K562 (cell line): ENCODE results near the gene THAP11. TPM values are rescaled to one million over a fixed set of nuclear protein-coding genes. Genes with fewer than 3 reads are reported as not detected.

Experiments used
- ARHGAP35 ChIP-seq: fragments of 450-650 bp; IDR thresholded peaks from 2 replicates; pipeline ENCODE4 v1.6.1; 2018; ENCODE audit not compliant: partially characterized antibody
- HNRNPUL1 ChIP-seq: fragments of 200-400 bp; formaldehyde crosslinking; IDR thresholded peaks from 2 replicates; pipeline ENCODE4 v1.6.1; 2017; ENCODE audit warnings: low read length
- MAFF ChIP-seq: IDR thresholded peaks from 2 replicates; pipeline ENCODE4 v1.6.1; 2012; ENCODE audit warnings: low read length, improper control_type of control experiment
- POLR2G ChIP-seq: fragments of 200-400 bp; formaldehyde crosslinking; IDR thresholded peaks from 2 replicates; pipeline ENCODE4 v1.6.1; 2017; ENCODE audit warnings: low read depth, mild to moderate bottlenecking, antibody characterized with exemption, low read length, moderate library complexity
- PTRF ChIP-seq: fragments of 450-650 bp; IDR thresholded peaks from 2 replicates; pipeline ENCODE4 v1.6.1; 2016; ENCODE audit warnings: mild to moderate bottlenecking, missing genetic modification characterization, missing compliant biosample characterization
- RAD21 ChIP-seq, 2 experiments: fragments of 250-450 bp in 1 of 2; fragments of 450-650 bp in 1 of 2; sonication (Bioruptor Pico) in 1 of 2; formaldehyde crosslinking in 1 of 2; IDR thresholded peaks in 1 of 2; conservative IDR thresholded peaks in 1 of 2; 2 replicates each; pipeline versions ENCODE4 v1.4.0 to v1.8.0; 2020 to 2022; ENCODE audit warnings: mild to moderate bottlenecking in 2 of 2, moderate library complexity in 1 of 2
- RAD51 ChIP-seq: fragments of 450-650 bp; IDR thresholded peaks from 2 replicates; pipeline ENCODE4 v1.7.1; 2016; ENCODE audit warnings: low read depth, mild to moderate bottlenecking, borderline replicate concordance
- SPI1 ChIP-seq: IDR thresholded peaks from 2 replicates; pipeline ENCODE4 v1.6.1; 2011; ENCODE audit warnings: low read depth, low read length, control low read depth, borderline replicate concordance
- ZKSCAN1 ChIP-seq: fragments of 150-350 bp; IDR thresholded peaks from 2 replicates; pipeline ENCODE4 v1.6.1; 2016; ENCODE audit warnings: low read depth, low read length
- ZNF133 ChIP-seq: fragments of 250-450 bp; sonication (Bioruptor Pico); IDR thresholded peaks from 2 replicates; pipeline ENCODE4 v1.4.0; 2020; ENCODE audit warnings: mild to moderate bottlenecking
- polyA plus RNA-seq, 8 experiments: library from polyadenylated mRNA; depleted of rRNA in 4 of 8; stranded (reverse) in 5 of 8; unstranded in 3 of 8; fragments of >200 nt; fragmentation: Nextera tagmentation in 2 of 8; fragmentation: Illumina TruSeq in 1 of 8; extraction: Ambion mirVana in 2 of 8; extraction: Trizol in 1 of 8; gene quantifications; 2 replicates each; pipeline versions ENCODE4 v1.2.1 to v1.2.3, GENCODE V29; 2011 to 2014; ENCODE audit warnings: inconsistent platforms in 1 of 8, missing spikeins in 1 of 8
- total RNA-seq, 7 experiments: library from RNA; depleted of rRNA in 6 of 7; stranded (reverse); fragments of >200 nt in 6 of 7; fragmentation: Illumina TruSeq in 2 of 7; extraction: Trizol in 2 of 7; gene quantifications; 2 replicates each; pipeline versions ENCODE4 v1.2.1 to v1.2.3, GENCODE V29; 2011 to 2021; ENCODE audit warnings: low replicate concordance in 1 of 7
- TF ChIP-seq, protein P1 (sequence below): fragments of 250-450 bp; sonication (Bioruptor Pico); IDR thresholded peaks from 2 replicates; pipeline ENCODE4 v1.5.0; 2022; ENCODE audit warnings: mild to moderate bottlenecking
- TF ChIP-seq, protein P2 (sequence below), 2 experiments: IDR thresholded peaks; 2 replicates each; pipeline ENCODE4 v1.6.1; 2012; ENCODE audit warnings: improper control_type of control experiment in 2 of 2, low read depth in 2 of 2, low read length in 2 of 2, borderline replicate concordance in 1 of 2
- TF ChIP-seq, protein P3 (sequence below): sonication (generic); formaldehyde crosslinking; IDR thresholded peaks from 2 replicates; pipeline ENCODE4 v1.8.0; 2023; ENCODE audit warnings: mild to moderate bottlenecking, missing genetic modification reagents
- TF ChIP-seq, protein P4 (sequence below): sonication (generic); formaldehyde crosslinking; IDR thresholded peaks from 2 replicates; pipeline ENCODE4 v1.8.0; 2023; ENCODE audit warnings: missing genetic modification reagents, mild to moderate bottlenecking, borderline replicate concordance

Gene THAP11
- total and polyA plus RNA-seq, 9 of the 15 experiments (the other 6 are each of a cell fraction or from before 2014, with no cell fraction given), result 2.4 to 31.6 (median 21.4) TPM

DNA sequence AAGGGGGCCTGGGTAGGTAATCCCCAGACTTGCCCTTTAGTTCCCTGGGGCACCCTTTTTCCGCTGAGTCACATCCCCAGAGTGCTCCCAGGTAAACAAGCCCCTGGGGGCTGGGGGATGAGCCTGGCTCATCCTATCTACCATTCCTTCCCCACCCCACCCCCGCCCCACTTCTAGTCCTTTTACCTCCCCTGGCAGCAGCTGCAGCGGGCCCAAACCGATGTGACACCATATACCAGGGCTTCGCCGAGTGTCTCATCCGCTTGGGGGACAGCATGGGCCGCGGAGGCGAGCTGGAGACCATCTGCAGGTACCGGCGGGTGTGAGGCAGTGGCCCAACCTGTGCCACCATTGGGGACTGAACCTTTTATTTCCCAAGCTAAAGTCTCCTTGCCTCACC, 43.4 kb downstream of the THAP11 start (continued):
- TF ChIP-seq, protein P1, sequence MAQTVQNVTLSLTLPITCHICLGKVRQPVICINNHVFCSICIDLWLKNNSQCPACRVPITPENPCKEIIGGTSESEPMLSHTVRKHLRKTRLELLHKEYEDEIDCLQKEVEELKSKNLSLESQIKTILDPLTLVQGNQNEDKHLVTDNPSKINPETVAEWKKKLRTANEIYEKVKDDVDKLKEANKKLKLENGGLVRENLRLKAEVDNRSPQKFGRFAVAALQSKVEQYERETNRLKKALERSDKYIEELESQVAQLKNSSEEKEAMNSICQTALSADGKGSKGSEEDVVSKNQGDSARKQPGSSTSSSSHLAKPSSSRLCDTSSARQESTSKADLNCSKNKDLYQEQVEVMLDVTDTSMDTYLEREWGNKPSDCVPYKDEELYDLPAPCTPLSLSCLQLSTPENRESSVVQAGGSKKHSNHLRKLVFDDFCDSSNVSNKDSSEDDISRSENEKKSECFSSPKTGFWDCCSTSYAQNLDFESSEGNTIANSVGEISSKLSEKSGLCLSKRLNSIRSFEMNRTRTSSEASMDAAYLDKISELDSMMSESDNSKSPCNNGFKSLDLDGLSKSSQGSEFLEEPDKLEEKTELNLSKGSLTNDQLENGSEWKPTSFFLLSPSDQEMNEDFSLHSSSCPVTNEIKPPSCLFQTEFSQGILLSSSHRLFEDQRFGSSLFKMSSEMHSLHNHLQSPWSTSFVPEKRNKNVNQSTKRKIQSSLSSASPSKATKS (CRISPR knock-in tag), result no peak
- TF ChIP-seq ARHGAP35 (no peak), MAFF (peak; percentile 21; the same call in 1 of the 2 replicates), POLR2G (peak; percentile 53), ZKSCAN1 (no peak), RAD51 (no peak), SPI1 (no peak), RAD21 (CRISPR knock-in tag; conservative IDR thresholded peaks at IDR 0.05 in 1 of 2, IDR thresholded peaks at IDR 0.05 in 1 of 2) (no peak), HNRNPUL1 (no peak), PTRF (tag) (no peak), ZNF133 (no peak)
- TF ChIP-seq, protein P2, sequence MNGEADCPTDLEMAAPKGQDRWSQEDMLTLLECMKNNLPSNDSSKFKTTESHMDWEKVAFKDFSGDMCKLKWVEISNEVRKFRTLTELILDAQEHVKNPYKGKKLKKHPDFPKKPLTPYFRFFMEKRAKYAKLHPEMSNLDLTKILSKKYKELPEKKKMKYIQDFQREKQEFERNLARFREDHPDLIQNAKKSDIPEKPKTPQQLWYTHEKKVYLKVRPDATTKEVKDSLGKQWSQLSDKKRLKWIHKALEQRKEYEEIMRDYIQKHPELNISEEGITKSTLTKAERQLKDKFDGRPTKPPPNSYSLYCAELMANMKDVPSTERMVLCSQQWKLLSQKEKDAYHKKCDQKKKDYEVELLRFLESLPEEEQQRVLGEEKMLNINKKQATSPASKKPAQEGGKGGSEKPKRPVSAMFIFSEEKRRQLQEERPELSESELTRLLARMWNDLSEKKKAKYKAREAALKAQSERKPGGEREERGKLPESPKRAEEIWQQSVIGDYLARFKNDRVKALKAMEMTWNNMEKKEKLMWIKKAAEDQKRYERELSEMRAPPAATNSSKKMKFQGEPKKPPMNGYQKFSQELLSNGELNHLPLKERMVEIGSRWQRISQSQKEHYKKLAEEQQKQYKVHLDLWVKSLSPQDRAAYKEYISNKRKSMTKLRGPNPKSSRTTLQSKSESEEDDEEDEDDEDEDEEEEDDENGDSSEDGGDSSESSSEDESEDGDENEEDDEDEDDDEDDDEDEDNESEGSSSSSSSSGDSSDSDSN (IDR thresholded peaks at IDR 0.05; ENCODE audit: borderline replicate concordance in 1 of 2, low read depth in 2 of 2, low read length in 2 of 2), result no peak
- TF ChIP-seq, protein P3, sequence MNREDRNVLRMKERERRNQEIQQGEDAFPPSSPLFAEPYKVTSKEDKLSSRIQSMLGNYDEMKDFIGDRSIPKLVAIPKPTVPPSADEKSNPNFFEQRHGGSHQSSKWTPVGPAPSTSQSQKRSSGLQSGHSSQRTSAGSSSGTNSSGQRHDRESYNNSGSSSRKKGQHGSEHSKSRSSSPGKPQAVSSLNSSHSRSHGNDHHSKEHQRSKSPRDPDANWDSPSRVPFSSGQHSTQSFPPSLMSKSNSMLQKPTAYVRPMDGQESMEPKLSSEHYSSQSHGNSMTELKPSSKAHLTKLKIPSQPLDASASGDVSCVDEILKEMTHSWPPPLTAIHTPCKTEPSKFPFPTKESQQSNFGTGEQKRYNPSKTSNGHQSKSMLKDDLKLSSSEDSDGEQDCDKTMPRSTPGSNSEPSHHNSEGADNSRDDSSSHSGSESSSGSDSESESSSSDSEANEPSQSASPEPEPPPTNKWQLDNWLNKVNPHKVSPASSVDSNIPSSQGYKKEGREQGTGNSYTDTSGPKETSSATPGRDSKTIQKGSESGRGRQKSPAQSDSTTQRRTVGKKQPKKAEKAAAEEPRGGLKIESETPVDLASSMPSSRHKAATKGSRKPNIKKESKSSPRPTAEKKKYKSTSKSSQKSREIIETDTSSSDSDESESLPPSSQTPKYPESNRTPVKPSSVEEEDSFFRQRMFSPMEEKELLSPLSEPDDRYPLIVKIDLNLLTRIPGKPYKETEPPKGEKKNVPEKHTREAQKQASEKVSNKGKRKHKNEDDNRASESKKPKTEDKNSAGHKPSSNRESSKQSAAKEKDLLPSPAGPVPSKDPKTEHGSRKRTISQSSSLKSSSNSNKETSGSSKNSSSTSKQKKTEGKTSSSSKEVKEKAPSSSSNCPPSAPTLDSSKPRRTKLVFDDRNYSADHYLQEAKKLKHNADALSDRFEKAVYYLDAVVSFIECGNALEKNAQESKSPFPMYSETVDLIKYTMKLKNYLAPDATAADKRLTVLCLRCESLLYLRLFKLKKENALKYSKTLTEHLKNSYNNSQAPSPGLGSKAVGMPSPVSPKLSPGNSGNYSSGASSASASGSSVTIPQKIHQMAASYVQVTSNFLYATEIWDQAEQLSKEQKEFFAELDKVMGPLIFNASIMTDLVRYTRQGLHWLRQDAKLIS, result no peak
- TF ChIP-seq, protein P4, sequence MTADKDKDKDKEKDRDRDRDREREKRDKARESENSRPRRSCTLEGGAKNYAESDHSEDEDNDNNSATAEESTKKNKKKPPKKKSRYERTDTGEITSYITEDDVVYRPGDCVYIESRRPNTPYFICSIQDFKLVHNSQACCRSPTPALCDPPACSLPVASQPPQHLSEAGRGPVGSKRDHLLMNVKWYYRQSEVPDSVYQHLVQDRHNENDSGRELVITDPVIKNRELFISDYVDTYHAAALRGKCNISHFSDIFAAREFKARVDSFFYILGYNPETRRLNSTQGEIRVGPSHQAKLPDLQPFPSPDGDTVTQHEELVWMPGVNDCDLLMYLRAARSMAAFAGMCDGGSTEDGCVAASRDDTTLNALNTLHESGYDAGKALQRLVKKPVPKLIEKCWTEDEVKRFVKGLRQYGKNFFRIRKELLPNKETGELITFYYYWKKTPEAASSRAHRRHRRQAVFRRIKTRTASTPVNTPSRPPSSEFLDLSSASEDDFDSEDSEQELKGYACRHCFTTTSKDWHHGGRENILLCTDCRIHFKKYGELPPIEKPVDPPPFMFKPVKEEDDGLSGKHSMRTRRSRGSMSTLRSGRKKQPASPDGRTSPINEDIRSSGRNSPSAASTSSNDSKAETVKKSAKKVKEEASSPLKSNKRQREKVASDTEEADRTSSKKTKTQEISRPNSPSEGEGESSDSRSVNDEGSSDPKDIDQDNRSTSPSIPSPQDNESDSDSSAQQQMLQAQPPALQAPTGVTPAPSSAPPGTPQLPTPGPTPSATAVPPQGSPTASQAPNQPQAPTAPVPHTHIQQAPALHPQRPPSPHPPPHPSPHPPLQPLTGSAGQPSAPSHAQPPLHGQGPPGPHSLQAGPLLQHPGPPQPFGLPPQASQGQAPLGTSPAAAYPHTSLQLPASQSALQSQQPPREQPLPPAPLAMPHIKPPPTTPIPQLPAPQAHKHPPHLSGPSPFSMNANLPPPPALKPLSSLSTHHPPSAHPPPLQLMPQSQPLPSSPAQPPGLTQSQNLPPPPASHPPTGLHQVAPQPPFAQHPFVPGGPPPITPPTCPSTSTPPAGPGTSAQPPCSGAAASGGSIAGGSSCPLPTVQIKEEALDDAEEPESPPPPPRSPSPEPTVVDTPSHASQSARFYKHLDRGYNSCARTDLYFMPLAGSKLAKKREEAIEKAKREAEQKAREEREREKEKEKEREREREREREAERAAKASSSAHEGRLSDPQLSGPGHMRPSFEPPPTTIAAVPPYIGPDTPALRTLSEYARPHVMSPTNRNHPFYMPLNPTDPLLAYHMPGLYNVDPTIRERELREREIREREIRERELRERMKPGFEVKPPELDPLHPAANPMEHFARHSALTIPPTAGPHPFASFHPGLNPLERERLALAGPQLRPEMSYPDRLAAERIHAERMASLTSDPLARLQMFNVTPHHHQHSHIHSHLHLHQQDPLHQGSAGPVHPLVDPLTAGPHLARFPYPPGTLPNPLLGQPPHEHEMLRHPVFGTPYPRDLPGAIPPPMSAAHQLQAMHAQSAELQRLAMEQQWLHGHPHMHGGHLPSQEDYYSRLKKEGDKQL (CRISPR knock-in tag), result no peak
